Neural cell (in vitro differentiated cells): ENCODE results near the gene PLPP3. TPM values are rescaled to one million over a fixed set of nuclear protein-coding genes. Genes with fewer than 3 reads are reported as not detected.

Experiments used
- H2AFZ ChIP-seq: fragments of 200-600, 300-800 bp; sonication (generic), shearing (Covaris generic); 2 replicates; pipeline ENCODE4 v1.6.0; 2014; ENCODE audit warnings: low read depth, mild to moderate bottlenecking, antibody characterized with exemption, low read length, moderate library complexity
- H3F3A ChIP-seq: fragments of 200-600 bp; shearing (Covaris generic); 2 replicates; pipeline ENCODE4 v1.6.1; 2016; ENCODE audit warnings: mild to moderate bottlenecking, moderate library complexity, mixed read lengths, antibody characterized with exemption, low read length; ENCODE audit not compliant: insufficient read depth, poor library complexity, severe bottlenecking
- H3K27ac ChIP-seq: fragments of 200-600, 300-800 bp; sonication (generic), shearing (Covaris generic); 2 replicates; pipeline ENCODE4 v1.5.1; 2014; ENCODE audit warnings: mild to moderate bottlenecking, low read length, moderate library complexity
- H3K27me3 ChIP-seq: fragments of 300-800, 200-600 bp; sonication (generic), shearing (Covaris generic); 2 replicates; pipeline ENCODE4 v1.6.0; 2014; ENCODE audit warnings: mild to moderate bottlenecking, low read depth, low read length, moderate library complexity; ENCODE audit not compliant: insufficient read depth
- H3K36me3 ChIP-seq: fragments of 300-800, 200-600 bp; sonication (generic), shearing (Covaris generic); 2 replicates; pipeline ENCODE4 v1.5.1; 2014; ENCODE audit warnings: mild to moderate bottlenecking, antibody characterized with exemption, low read length, moderate library complexity; ENCODE audit not compliant: insufficient read depth
- H3K4me2 ChIP-seq: fragments of 300-800, 200-600 bp; sonication (generic), shearing (Covaris generic); 2 replicates; pipeline ENCODE4 v1.6.0; 2014; ENCODE audit warnings: mild to moderate bottlenecking, low read length
- H3K4me3 ChIP-seq: fragments of 300-800, 200-600 bp; sonication (generic), shearing (Covaris generic); 2 replicates; pipeline ENCODE4 v1.5.1; 2014; ENCODE audit warnings: mild to moderate bottlenecking, low read length, moderate library complexity
- H3K79me2 ChIP-seq: fragments of 200-600 bp; shearing (Covaris generic); replicated peaks from 2 replicates; pipeline ENCODE4 v1.6.0; 2014; ENCODE audit warnings: mild to moderate bottlenecking, low read length, moderate library complexity; ENCODE audit not compliant: insufficient read depth
- H3K9ac ChIP-seq: fragments of 300-800, 200-600 bp; sonication (generic), shearing (Covaris generic); 2 replicates; pipeline ENCODE4 v1.6.1; 2016; ENCODE audit warnings: mild to moderate bottlenecking, low read length, mixed read lengths
- H3K9me2 ChIP-seq: fragments of 200-600 bp; shearing (Covaris generic); 2 replicates; pipeline ENCODE4 v1.6.1; 2016; ENCODE audit warnings: mild to moderate bottlenecking, low read length, mixed read lengths; ENCODE audit not compliant: insufficient read depth
- H3K9me3 ChIP-seq: fragments of 200-600, 300-800 bp; sonication (generic), shearing (Covaris generic); 2 replicates; pipeline ENCODE4 v1.6.1; 2016; ENCODE audit warnings: mild to moderate bottlenecking, mixed run types, low read length, moderate library complexity, mixed read lengths
- H4K20me1 ChIP-seq: fragments of 200-600 bp; shearing (Covaris generic); 2 replicates; pipeline ENCODE4 v1.6.1; 2016; ENCODE audit warnings: mild to moderate bottlenecking, mixed run types; ENCODE audit not compliant: insufficient read depth
- EP300 ChIP-seq: fragments of 450-650 bp; conservative IDR thresholded peaks from 2 replicates; pipeline ENCODE4 v1.6.1; 2014; ENCODE audit warnings: antibody characterized with exemption, mild to moderate bottlenecking, moderate library complexity; ENCODE audit not compliant: poor library complexity, severe bottlenecking
- EZH2 ChIP-seq: fragments of 200-600, 300-800 bp; shearing (Covaris generic), sonication (generic); IDR thresholded peaks from 2 replicates; pipeline ENCODE4 v1.6.1; 2014; ENCODE audit warnings: antibody characterized with exemption, low read length, borderline replicate concordance, mild to moderate bottlenecking; ENCODE audit not compliant: insufficient read depth, poor library complexity, severe bottlenecking
- MXI1 ChIP-seq: fragments of 450-650 bp; conservative IDR thresholded peaks from 2 replicates; pipeline ENCODE4 v1.6.1; 2014; ENCODE audit warnings: antibody characterized with exemption, mild to moderate bottlenecking; ENCODE audit not compliant: poor library complexity, severe bottlenecking
- POLR2AphosphoS5 ChIP-seq: IDR thresholded peaks from 2 replicates; pipeline ENCODE4 v1.6.1; 2012
- RAD21 ChIP-seq: fragments of 450-650 bp; conservative IDR thresholded peaks from 2 replicates; pipeline ENCODE4 v1.6.1; 2014; ENCODE audit warnings: antibody characterized with exemption, mild to moderate bottlenecking, moderate library complexity
- SMC3 ChIP-seq: fragments of 450-650 bp; conservative IDR thresholded peaks from 2 replicates; pipeline ENCODE4 v1.6.1; 2014; ENCODE audit warnings: antibody characterized with exemption, mild to moderate bottlenecking, moderate library complexity; ENCODE audit not compliant: poor library complexity
- TAF1 ChIP-seq: IDR thresholded peaks from 2 replicates; pipeline ENCODE4 v1.6.1; 2012; ENCODE audit warnings: low read depth
- polyA plus RNA-seq: library from polyadenylated mRNA; depleted of rRNA; stranded (reverse); fragments of >200 nt; gene quantifications from 2 replicates; pipeline ENCODE4 v1.2.3, GENCODE V29; 2014
- TF ChIP-seq, protein P1 (sequence below): IDR thresholded peaks from 2 replicates; pipeline ENCODE4 v1.6.1; 2012; ENCODE audit warnings: borderline replicate concordance
- TF ChIP-seq, protein P2 (sequence below): fragments of 450-650 bp; IDR thresholded peaks from 2 replicates; pipeline ENCODE4 v1.5.1; 2014; ENCODE audit warnings: antibody characterized with exemption, mild to moderate bottlenecking, moderate library complexity; ENCODE audit not compliant: poor library complexity, severe bottlenecking

PLPP3 gene
- polyA plus RNA-seq, 1 donor from 2014 or later, result 2.1 TPM

DNA sequence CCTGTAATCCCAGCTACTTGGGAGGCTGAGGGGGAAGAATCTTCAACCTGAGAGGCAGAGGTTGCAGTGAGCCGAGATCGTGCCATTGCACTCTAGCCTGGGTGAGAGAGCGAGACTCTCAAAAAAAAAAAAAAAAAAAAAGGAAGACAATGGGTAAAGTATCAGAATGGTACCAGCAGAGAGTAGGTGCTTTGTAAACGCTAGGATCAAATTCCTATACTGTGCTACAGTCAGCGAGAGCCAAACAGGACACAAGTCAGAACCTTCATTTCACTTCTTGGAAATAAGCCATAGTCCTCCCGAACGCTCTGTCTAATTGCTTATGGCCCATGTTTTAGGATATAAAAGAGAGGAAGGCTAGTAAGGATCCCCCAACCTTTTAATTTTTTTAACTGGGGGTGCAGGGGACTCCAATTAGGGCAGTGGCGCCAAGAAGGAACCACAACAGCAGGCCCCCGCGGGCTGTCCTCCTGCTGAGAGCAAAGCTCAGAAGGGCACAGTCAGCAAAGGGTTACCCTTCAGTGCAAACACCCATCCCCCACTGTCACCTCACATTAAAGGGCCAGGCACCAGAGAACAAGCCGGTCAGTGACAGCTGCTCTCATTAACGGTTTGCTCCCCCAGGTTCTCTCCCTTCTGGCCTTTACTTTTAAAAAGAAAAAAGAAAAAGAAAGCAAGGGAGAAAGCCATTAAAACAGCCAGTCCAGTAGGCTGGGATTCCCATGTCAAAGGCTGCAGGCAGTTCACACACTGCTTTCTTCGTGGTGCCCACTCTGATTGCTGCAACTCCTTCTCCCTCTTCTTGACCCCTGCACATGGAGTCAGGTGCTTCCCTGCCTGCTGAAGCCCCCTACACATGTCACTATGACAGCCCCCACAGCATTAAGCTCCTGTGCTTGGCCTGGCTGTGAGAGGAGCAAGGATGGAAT is 69.4 kb downstream of the PLPP3 start:
- TF ChIP-seq MXI1 (no peak), TAF1 (no peak), EZH2 (no peak), POLR2AphosphoS5 (no peak), RAD21 (no peak), SMC3 (no peak), EP300 (no peak)
- TF ChIP-seq, protein P1, sequence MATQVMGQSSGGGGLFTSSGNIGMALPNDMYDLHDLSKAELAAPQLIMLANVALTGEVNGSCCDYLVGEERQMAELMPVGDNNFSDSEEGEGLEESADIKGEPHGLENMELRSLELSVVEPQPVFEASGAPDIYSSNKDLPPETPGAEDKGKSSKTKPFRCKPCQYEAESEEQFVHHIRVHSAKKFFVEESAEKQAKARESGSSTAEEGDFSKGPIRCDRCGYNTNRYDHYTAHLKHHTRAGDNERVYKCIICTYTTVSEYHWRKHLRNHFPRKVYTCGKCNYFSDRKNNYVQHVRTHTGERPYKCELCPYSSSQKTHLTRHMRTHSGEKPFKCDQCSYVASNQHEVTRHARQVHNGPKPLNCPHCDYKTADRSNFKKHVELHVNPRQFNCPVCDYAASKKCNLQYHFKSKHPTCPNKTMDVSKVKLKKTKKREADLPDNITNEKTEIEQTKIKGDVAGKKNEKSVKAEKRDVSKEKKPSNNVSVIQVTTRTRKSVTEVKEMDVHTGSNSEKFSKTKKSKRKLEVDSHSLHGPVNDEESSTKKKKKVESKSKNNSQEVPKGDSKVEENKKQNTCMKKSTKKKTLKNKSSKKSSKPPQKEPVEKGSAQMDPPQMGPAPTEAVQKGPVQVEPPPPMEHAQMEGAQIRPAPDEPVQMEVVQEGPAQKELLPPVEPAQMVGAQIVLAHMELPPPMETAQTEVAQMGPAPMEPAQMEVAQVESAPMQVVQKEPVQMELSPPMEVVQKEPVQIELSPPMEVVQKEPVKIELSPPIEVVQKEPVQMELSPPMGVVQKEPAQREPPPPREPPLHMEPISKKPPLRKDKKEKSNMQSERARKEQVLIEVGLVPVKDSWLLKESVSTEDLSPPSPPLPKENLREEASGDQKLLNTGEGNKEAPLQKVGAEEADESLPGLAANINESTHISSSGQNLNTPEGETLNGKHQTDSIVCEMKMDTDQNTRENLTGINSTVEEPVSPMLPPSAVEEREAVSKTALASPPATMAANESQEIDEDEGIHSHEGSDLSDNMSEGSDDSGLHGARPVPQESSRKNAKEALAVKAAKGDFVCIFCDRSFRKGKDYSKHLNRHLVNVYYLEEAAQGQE, result no peak
- TF ChIP-seq, protein P2, sequence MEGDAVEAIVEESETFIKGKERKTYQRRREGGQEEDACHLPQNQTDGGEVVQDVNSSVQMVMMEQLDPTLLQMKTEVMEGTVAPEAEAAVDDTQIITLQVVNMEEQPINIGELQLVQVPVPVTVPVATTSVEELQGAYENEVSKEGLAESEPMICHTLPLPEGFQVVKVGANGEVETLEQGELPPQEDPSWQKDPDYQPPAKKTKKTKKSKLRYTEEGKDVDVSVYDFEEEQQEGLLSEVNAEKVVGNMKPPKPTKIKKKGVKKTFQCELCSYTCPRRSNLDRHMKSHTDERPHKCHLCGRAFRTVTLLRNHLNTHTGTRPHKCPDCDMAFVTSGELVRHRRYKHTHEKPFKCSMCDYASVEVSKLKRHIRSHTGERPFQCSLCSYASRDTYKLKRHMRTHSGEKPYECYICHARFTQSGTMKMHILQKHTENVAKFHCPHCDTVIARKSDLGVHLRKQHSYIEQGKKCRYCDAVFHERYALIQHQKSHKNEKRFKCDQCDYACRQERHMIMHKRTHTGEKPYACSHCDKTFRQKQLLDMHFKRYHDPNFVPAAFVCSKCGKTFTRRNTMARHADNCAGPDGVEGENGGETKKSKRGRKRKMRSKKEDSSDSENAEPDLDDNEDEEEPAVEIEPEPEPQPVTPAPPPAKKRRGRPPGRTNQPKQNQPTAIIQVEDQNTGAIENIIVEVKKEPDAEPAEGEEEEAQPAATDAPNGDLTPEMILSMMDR, result no peak
- H3K4me3 ChIP-seq, result no peak overlapping the region
- no peak overlapping the region for H2AFZ ChIP-seq
- H3K4me2 ChIP-seq, result peak overlapping the region; percentile 20
- no peaks in the 10 kb centered on the region for H3K27me3 ChIP-seq
- no peak overlapping the region for H3K9ac ChIP-seq
- H3K27ac ChIP-seq, result no peak overlapping the region
- no peaks in the 10 kb centered on the region for H4K20me1 ChIP-seq
- no peaks in the 10 kb centered on the region for H3K9me3 ChIP-seq
- no peaks in the 10 kb centered on the region for H3K79me2 ChIP-seq
- no peaks in the 10 kb centered on the region for H3F3A ChIP-seq
- no peaks in the 10 kb centered on the region for H3K9me2 ChIP-seq
- no peaks in the 10 kb centered on the region for H3K36me3 ChIP-seq

DNA sequence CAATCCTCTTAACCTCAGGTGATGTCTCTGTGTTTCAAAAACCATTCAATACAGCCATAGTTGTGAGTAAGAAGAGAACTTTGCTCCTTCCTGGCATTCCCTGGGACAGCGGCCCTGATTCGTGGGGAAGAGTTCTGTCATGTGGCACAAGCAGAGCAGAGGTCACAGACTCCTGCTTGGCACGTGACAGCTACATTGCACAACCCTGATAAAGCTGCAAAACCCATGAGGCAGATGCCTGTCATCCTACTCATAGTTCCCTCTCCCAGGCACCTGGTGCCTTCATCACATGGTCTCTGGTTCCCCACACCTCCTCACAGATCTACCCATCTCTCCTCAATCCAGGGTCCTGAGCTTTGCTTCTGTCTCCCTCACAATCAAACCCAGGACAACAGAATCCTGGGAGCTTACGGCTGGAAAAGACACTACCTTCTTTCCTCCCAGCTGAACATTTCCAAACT is 70.8 kb downstream of the PLPP3 start:
- no peaks in the 10 kb centered on the region for H3K9me2 ChIP-seq
- H3K4me3 ChIP-seq, result no peak overlapping the region
- no peak overlapping the region for H3K4me2 ChIP-seq
- TF ChIP-seq, protein P1, result no peak
- no peak overlapping the region for H3K9ac ChIP-seq
- no peaks in the 10 kb centered on the region for H4K20me1 ChIP-seq
- H3F3A ChIP-seq, result no peaks in the 10 kb centered on the region
- H3K27ac ChIP-seq, result no peak overlapping the region
- no peaks in the 10 kb centered on the region for H3K36me3 ChIP-seq
- H3K27me3 ChIP-seq, result no peaks in the 10 kb centered on the region
- H3K79me2 ChIP-seq, result no peaks in the 10 kb centered on the region
- H2AFZ ChIP-seq, result no peak overlapping the region
- H3K9me3 ChIP-seq, result no peaks in the 10 kb centered on the region
